Sigmoid colon (tissue), 4 donors: ENCODE measurements around the gene KRT72.

ENCODE experiments used
- EP300 ChIP-seq, 4 donors: sonication (generic); formaldehyde crosslinking; IDR thresholded peaks; one replicate each; pipeline ENCODE4 v1.6.1; 2017; ENCODE audit warnings: antibody characterized with exemption in 4 of 4
- POLR2A ChIP-seq, 2 donors: fragments of 450-650 bp; IDR thresholded peaks; one replicate each; pipeline ENCODE4 v1.6.1; 2016; ENCODE audit warnings: antibody characterized with exemption in 2 of 2, mild to moderate bottlenecking in 2 of 2, moderate library complexity in 2 of 2
- POLR2AphosphoS5 ChIP-seq, 4 donors: sonication (generic); formaldehyde crosslinking; IDR thresholded peaks; one replicate each; pipeline ENCODE4 v1.6.1; 2017; ENCODE audit warnings: antibody characterized with exemption in 4 of 4
- TF ChIP-seq, protein P1 (sequence below), 4 experiments: fragments of 450-650 bp in 3 of 4; fragments of 200-600 bp in 1 of 4; IDR thresholded peaks; one replicate each; pipeline ENCODE4 v1.5.1; 2016 to 2019; ENCODE audit warnings: antibody characterized with exemption in 4 of 4, mild to moderate bottlenecking in 3 of 4, moderate library complexity in 2 of 4

DNA sequence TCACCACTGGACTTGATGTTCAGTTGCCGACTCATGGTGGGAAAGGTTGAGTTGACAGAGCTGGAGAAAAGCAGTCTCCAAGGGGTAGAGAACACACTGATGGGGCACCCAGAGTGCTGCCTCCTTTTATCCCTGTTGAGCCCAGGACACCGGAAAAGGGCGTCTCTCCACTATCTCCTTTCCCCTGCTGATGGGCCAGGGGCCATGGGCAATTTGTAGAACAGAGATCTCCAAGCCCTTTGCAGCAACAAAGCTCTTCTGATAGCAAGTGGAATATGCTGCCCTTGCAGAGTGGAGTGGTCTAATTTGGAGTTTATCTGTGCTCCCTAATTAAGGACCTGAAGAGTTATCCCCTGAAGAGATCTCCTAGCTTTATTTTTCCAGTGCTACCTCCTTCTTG is 27.5 kb downstream of the KRT72 start, which contains the start of gene KRT74:
- TF ChIP-seq, protein P1, sequence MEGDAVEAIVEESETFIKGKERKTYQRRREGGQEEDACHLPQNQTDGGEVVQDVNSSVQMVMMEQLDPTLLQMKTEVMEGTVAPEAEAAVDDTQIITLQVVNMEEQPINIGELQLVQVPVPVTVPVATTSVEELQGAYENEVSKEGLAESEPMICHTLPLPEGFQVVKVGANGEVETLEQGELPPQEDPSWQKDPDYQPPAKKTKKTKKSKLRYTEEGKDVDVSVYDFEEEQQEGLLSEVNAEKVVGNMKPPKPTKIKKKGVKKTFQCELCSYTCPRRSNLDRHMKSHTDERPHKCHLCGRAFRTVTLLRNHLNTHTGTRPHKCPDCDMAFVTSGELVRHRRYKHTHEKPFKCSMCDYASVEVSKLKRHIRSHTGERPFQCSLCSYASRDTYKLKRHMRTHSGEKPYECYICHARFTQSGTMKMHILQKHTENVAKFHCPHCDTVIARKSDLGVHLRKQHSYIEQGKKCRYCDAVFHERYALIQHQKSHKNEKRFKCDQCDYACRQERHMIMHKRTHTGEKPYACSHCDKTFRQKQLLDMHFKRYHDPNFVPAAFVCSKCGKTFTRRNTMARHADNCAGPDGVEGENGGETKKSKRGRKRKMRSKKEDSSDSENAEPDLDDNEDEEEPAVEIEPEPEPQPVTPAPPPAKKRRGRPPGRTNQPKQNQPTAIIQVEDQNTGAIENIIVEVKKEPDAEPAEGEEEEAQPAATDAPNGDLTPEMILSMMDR (IDR thresholded peaks at IDR 0.05), result no peak
- TF ChIP-seq POLR2A (IDR thresholded peaks at IDR 0.05), result no peak
- TF ChIP-seq EP300 (IDR thresholded peaks at IDR 0.05), result no peak
- no peak for TF ChIP-seq POLR2AphosphoS5 (IDR thresholded peaks at IDR 0.05)
